GM19240 (cell line): ENCODE data around the gene SNX30.

Source experiments
- DNase-seq: peaks from one replicate; pipeline ENCODE4 v3.0.0; 2011; ENCODE audit warnings: low spot score; ENCODE audit not compliant: insufficient read length

SNX30 gene

DNA sequence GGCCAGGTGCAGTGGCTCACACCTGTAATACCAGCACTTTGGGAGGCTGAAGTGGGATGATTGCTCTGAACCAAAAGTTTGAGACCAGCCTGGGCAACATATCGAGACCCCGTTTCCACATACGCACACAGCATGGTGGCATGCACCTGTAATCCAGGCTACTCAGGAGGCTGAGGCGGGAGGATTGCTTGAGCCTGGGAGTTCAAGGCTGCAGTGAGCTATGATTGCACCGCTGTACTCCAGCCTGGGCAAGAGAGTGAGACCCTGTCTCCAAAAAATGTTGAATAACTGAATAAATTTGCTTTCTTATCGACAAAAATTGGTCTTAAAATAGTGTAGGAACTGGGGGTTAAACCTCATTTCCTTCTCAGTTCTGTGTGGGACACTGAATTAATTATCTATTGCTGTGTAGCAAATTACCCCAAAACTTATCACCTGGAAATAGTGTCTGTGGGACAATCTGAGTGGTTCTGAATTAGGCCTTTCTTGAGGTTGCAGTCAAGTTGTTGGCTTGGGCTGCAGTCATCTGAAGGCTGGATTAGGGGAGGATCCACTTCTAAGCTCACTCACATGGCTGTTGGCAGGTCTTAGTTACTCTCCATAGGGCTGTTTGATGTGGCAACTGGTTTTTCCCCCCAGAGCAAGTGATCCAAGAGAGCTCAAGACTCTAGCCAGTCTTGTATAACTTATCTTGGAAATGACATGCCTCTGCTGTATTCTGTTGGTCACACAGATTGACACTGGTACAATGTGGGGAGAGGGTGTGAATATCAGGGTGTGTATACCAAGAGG, 2.0 kb downstream of the SNX30 start:
- DNase-seq, result no peak

GRCh38 chr9:112753725-112754124, 3.2 kb downstream of the SNX30 start:
- DNase-seq, result no peak

- DNase-seq, result no peak
Observed at GRCh38 chr9:112754578-112754977, 4.0 kb downstream of the SNX30 start.

- DNase-seq, result no peak
Observed at GRCh38 chr9:112755016-112755427, 4.5 kb downstream of the SNX30 start.

- no peak for DNase-seq
Observed at GRCh38 chr9:112755675-112756074, 5.1 kb downstream of the SNX30 start.

DNA sequence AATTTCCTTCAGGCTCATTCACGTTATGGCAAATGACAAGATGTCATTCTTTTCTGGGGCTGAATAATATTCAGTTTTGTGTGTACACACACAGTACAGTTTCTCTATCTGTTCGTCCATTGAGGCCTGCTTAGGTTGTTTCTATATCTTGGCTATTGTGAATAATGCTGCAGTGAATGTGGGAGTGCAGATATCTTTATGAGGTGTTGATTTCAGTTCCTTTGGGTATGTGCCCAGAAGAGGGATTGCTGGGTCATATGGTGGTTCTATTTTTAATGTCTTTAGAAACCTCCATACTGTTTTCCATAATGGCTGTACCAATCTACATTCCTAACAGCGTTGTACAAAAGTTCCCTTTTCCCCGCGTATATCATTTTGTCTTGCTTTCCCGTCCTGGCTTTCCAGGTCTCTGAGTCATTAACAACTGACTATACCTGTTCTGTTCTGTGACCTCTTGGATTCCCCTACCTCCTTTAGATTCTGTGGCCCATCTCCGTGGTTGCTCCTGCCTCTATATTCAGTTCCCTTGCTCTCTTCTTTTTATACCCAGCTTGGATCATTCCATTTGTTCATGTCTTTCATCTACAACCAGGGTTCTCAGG, 6.8 kb downstream of the SNX30 start:
- DNase-seq, result no peak

DNA sequence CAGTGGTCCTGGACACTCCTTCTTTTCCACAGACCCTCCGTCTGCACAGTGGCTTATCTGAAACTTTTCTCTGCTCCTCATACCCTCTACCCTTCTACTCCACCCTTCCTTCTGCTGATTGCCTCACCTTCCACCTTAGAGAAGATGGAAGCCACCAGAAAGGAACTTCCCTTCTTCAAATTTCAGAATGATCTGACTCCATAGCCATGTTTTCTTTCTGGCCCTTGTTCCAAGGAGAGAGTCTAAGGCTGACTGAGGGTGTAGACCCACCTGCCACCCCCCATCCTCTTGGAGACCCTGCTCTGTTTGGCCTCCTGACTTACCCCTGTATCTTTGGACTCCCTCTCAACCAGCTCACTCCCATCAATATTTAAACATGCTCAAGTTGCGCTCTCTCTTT, 7.4 kb downstream of the SNX30 start:
- DNase-seq, result no peak

GRCh38 chr9:112760821-112761220, 10.3 kb downstream of the SNX30 start:
- no peak for DNase-seq

- no peak for DNase-seq
Observed at GRCh38 chr9:112761912-112762655, 11.5 kb downstream of the SNX30 start.

DNA sequence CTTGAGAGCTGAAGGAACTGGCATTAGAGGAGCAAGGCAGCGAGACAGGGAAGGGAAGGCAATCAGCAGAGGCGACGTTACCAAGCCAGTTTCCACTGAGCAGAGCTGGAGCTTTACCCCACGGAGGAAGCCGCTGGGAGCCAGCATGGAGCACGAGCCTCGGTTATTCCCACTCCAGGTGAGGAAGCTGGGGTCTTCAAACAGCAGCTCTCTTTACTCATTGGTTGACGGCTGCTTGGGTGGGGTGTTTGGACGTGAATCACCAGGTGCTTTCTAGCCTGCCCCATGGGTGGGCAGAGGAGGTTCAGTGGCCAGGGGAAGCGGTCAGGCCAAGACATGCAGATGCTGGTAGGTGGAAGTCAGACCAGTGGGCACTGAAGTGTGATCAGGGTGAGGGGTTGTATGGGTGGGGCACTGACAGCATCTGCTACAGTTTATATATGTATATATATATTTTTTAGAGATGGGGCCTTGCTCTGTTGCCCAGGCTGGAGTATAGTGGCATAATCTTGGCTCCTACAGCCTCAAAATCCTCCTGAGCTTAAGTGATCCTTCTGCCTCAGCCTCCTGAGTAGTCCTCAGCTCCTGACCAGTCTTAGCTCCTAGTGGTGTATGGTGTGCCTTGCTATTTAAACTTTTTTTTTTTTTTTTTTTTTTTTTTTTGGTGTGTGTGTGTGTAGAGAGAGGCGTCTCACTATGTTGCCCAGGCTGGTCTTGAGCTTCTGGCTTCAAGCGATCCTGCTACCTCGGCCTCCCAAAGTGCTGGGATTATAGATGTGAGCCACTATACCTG, 12.4 kb downstream of the SNX30 start:
- no peak for DNase-seq

DNA sequence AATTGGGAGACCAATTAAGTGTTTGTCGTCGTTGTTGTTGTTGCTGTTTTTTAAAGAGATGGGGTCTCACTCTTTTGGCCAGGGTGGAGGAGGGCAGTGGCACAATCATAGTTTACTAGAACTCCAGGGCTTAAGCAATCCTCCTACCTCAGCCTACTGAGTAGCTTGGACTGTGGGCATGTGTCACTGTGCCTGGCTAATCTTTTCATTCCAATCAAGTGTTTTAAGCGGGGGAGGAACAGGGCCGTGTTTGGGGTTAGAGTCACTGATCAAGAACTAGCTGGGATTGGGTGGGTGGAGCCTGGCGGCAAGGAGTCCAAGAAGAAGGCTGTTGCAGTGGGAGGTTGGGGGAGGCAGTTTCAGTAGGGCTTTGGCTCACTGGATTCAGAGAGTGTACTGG, 13.8 kb downstream of the SNX30 start:
- DNase-seq, result no peak

DNA sequence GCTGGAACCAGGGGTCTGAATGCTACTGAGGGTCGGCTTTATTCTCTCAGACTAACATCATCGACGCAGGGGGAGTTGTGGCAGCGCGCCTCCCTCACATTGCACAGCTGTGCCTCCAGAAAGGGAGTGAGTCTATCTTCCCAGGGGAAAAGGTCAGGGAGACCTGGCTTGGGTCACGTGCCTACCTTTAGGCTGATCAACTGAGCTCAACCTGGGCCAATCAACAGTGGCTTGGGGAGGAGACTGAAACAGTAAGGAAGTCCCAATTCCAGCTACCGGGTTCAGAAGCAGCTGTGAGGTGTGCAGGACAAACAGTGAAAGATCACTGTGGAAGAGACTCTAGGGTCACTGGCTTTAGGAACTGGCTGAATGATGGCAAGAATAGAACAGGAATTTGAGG, 14.3 kb downstream of the SNX30 start:
- no peak for DNase-seq

GRCh38 chr9:112765281-112765680, 14.7 kb downstream of the SNX30 start:
- DNase-seq, result no peak

DNA sequence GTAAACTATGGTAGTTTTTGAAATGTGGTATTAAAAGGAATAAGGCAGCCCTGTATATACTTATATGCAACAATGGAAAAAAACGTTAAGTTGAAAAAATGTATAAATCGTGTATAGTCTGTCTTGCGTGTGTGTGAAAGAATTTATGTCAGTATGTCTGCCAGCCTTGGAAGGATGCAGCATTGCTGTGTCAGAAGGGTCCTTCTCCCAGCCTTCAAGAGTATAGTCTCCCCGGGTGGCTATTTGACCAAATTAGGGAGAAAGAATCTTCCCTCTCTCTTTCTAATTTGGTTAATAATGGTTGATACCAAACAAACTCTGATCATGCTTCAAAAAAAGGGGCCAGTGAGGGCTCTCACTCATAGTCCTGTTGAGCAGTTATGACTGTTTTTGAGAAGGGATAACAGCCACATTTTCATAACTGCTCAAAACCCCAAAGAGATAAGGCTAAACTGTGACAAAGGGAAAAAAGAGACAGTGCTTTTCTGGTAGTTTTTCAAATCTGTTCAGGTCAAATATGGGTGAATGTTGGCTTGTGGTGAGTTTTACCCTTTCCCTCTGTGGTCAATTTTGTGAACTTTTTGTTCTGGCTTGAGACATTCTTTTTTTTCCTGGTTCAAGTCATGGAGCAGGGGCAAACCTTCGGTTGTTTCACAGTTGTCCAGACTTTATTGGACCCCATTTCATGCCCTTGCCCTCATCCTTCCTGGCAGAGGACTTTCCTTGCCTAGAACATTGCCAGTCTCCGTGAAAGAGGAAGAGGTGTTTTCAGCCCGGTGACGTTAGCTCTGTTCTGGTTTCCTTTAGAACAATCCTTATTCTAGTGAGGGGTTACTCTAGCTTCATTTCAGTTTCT, 21.0 kb downstream of the SNX30 start:
- no peak for DNase-seq

DNA sequence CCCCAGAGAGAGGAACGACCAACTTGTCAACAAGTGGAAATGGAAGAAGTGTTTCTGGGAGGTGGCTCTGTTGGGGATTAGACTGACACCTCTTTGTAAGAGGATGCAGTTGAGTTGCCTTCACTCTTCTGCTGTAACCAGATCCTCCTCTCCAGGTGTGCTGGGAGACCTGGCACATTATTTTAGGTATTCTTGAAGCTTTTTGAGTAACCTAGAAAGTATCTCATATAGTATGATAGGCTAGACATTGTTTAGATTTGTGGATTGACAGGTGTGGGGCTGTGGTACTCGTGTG, 21.6 kb downstream of the SNX30 start:
- no peak for DNase-seq

DNA sequence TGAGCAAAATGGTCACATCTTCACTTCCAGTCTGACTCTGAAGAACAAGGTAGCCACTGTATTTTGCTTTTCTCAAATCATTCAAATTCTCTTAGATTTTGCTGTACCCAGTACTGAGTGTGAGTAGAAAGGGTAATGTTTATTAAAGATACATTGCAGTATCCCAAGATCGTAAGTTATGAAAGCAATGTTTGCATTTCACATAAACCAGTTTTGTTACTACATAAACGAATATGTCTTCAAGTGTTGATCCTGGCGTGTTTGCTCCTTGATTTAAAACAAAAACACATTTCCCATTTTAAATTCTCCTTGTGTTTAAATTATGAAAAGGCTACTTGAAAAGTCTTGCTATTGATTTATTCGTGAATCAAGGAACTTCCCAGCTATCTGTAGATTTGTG, 22.0 kb downstream of the SNX30 start:
- DNase-seq, result no peak

- DNase-seq, result no peak
Observed at GRCh38 chr9:112774006-112774996, 23.7 kb downstream of the SNX30 start.

- DNase-seq, result no peak
Observed at GRCh38 chr9:112777914-112778313, 27.4 kb downstream of the SNX30 start.

GRCh38 chr9:112780450-112781036, 30.0 kb downstream of the SNX30 start:
- DNase-seq, result no peak
